HepG2 (cell line): ENCODE results near the gene ZSCAN31. TPM values are rescaled to one million over a fixed set of nuclear protein-coding genes. Genes with fewer than 3 reads are reported as not detected.
A peak's percentile ranks its signal among the peaks of the same experiment; 100 is the strongest.

ENCODE experiments used
- ATF7 ChIP-seq, 2 experiments: fragments of 450-650 bp in 1 of 2; sonication (generic) in 1 of 2; formaldehyde crosslinking in 1 of 2; IDR thresholded peaks; 2 replicates each; pipeline versions ENCODE4 v1.4.0 to v1.6.1; 2016 to 2020; ENCODE audit warnings: antibody characterized with exemption in 1 of 2, mild to moderate bottlenecking in 1 of 2, missing genetic modification reagents in 1 of 2
- ELF1 ChIP-seq: sonication (generic); formaldehyde crosslinking; IDR thresholded peaks from 2 replicates; pipeline ENCODE4 v1.4.0; 2020; ENCODE audit warnings: missing genetic modification reagents
- GFI1 ChIP-seq: sonication (generic); formaldehyde crosslinking; IDR thresholded peaks from 2 replicates; pipeline ENCODE4 v1.5.0; 2020; ENCODE audit warnings: missing genetic modification reagents, mild to moderate bottlenecking, borderline replicate concordance
- KLF6 ChIP-seq: IDR thresholded peaks from 2 replicates; pipeline ENCODE4 v1.8.0; 2016; ENCODE audit warnings: missing biosample characterization, missing genetic modification reagents
- NR2F6 ChIP-seq, 2 experiments: IDR thresholded peaks; 2 replicates each; pipeline ENCODE4 v1.6.1; 2016; ENCODE audit warnings: antibody characterized with exemption in 1 of 2, mild to moderate bottlenecking in 1 of 2
- PITX1 ChIP-seq: sonication (generic); formaldehyde crosslinking; IDR thresholded peaks from 2 replicates; pipeline ENCODE4 v1.5.1; 2020; ENCODE audit warnings: mild to moderate bottlenecking, missing genetic modification reagents
- ZC3H4 ChIP-seq: sonication (generic); formaldehyde crosslinking; IDR thresholded peaks from 2 replicates; pipeline ENCODE4 v1.4.0; 2020; ENCODE audit warnings: missing genetic modification reagents, borderline replicate concordance
- ZKSCAN8 ChIP-seq: IDR thresholded peaks from 2 replicates; pipeline ENCODE4 v1.6.1; 2016; ENCODE audit warnings: borderline replicate concordance, missing genetic modification reagents, missing compliant biosample characterization
- ZNF136 ChIP-seq: sonication (generic); formaldehyde crosslinking; IDR thresholded peaks from 2 replicates; pipeline ENCODE4 v1.8.1; 2022; ENCODE audit warnings: low read depth, mild to moderate bottlenecking, moderate library complexity, missing genetic modification reagents
- ZNF205 ChIP-seq: IDR thresholded peaks from 2 replicates; pipeline ENCODE4 v1.6.1; 2018; ENCODE audit warnings: missing biosample characterization, missing genetic modification reagents
- ZNF234 ChIP-seq: sonication (generic); formaldehyde crosslinking; conservative IDR thresholded peaks from 2 replicates; pipeline ENCODE4 v1.5.1; 2020; ENCODE audit warnings: mild to moderate bottlenecking, missing genetic modification reagents
- ZNF264 ChIP-seq: sonication (generic); formaldehyde crosslinking; IDR thresholded peaks from 2 replicates; pipeline ENCODE4 v1.4.0; 2020; ENCODE audit warnings: missing genetic modification reagents
- ZNF3 ChIP-seq: IDR thresholded peaks from 2 replicates; pipeline ENCODE4 v1.7.0; 2017; ENCODE audit warnings: inconsistent platforms
- ZNF326 ChIP-seq: sonication (generic); formaldehyde crosslinking; IDR thresholded peaks from 2 replicates; pipeline ENCODE4 v1.4.0; 2020; ENCODE audit warnings: missing genetic modification reagents, borderline replicate concordance
- ZNF333 ChIP-seq: sonication (generic); formaldehyde crosslinking; IDR thresholded peaks from 2 replicates; pipeline ENCODE4 v1.4.0; 2020; ENCODE audit warnings: mild to moderate bottlenecking, missing genetic modification reagents, borderline replicate concordance
- ZNF703 ChIP-seq: sonication (generic); formaldehyde crosslinking; IDR thresholded peaks from 2 replicates; pipeline ENCODE4 v1.5.1; 2020; ENCODE audit warnings: missing genetic modification reagents, mild to moderate bottlenecking, moderate library complexity, borderline replicate concordance
- ZNF781 ChIP-seq: sonication (generic); formaldehyde crosslinking; IDR thresholded peaks from 2 replicates; pipeline ENCODE4 v1.5.1; 2020; ENCODE audit warnings: borderline replicate concordance, mild to moderate bottlenecking, missing genetic modification reagents; ENCODE audit errors: not compliant biosample characterization
- polyA plus RNA-seq, 8 experiments: library from polyadenylated mRNA; depleted of rRNA in 3 of 8; stranded (reverse) in 7 of 8; unstranded in 1 of 8; fragments of >200 nt; fragmentation: Illumina TruSeq in 4 of 8; extraction: Trizol in 4 of 8; gene quantifications; 2 replicates each; pipeline versions ENCODE4 v1.2.1 to v1.2.3, GENCODE V29; 2011 to 2016; ENCODE audit warnings: low read depth in 4 of 8, missing spikeins in 1 of 8, mixed read lengths in 1 of 8; ENCODE audit not compliant: insufficient read depth in 1 of 8
- total RNA-seq, 5 experiments: library from RNA; depleted of rRNA; stranded (reverse); fragments of >200 nt; fragmentation: Illumina TruSeq; extraction: Trizol; gene quantifications; 2 replicates each; pipeline ENCODE4 v1.2.3, GENCODE V29; 2016; ENCODE audit warnings: low read depth in 1 of 5
- TF ChIP-seq, protein P1 (sequence below): sonication (generic); formaldehyde crosslinking; IDR thresholded peaks from 2 replicates; pipeline ENCODE4 v1.4.0; 2020; ENCODE audit warnings: mild to moderate bottlenecking, missing genetic modification reagents
- TF ChIP-seq, protein P2 (sequence below): IDR thresholded peaks from 2 replicates; pipeline ENCODE4 v1.6.1; 2016; ENCODE audit warnings: low read depth, control low read depth
- TF ChIP-seq, protein P3 (sequence below): sonication (generic); formaldehyde crosslinking; conservative IDR thresholded peaks from 2 replicates; pipeline ENCODE4 v1.8.1; 2023; ENCODE audit warnings: missing genetic modification reagents
- TF ChIP-seq, protein P4 (sequence below): sonication (generic); formaldehyde crosslinking; IDR thresholded peaks from 2 replicates; pipeline ENCODE4 v1.4.0; 2020; ENCODE audit warnings: mild to moderate bottlenecking, missing genetic modification reagents
- TF ChIP-seq, protein P5 (sequence below): sonication (generic); formaldehyde crosslinking; conservative IDR thresholded peaks from 2 replicates; pipeline ENCODE4 v1.8.0; 2022; ENCODE audit warnings: mild to moderate bottlenecking, moderate library complexity, missing genetic modification reagents

The ZSCAN31 gene
- total and polyA plus RNA-seq, 2 of the 13 experiments (the other 11 are each of a cell fraction or from before 2014, with no cell fraction given): 5.3 to 6.2 TPM

DNA sequence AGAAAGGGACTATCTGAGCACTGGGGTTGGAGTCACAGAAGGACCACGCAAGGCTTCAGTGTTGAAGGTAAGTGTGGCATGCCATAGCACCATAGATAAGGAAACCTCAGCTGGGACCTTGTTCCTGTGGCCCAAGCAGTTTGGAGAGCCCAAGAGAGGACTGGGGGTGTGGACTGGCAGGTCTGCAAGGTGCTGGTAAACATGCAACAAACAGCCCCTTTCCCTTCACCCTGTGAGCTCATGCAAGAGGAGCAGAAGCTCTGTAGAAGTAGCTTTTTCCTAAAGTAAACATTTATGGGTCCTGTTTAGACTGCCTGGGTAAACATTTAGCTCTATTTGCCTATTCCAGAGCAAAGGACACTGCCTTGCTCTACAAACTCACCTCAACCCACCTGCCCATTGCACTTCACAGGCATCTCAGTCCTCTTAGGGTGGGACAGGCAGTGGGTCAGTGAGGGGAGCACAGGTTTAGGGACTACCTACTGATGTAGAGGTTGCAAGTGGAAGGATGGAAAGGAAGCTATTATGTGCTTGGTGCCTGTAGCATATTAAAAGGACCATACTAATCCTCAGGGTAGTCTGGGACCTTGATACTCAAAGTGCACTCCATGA, 12.0 kb downstream of the ZSCAN31 start (continued):
- TF ChIP-seq, protein P1, sequence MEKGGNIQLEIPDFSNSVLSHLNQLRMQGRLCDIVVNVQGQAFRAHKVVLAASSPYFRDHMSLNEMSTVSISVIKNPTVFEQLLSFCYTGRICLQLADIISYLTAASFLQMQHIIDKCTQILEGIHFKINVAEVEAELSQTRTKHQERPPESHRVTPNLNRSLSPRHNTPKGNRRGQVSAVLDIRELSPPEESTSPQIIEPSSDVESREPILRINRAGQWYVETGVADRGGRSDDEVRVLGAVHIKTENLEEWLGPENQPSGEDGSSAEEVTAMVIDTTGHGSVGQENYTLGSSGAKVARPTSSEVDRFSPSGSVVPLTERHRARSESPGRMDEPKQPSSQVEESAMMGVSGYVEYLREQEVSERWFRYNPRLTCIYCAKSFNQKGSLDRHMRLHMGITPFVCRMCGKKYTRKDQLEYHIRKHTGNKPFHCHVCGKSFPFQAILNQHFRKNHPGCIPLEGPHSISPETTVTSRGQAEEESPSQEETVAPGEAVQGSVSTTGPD: 0 out of 2 replicates have a peak, but pooled peaks have one; percentile 53
- TF ChIP-seq GFI1 (CRISPR knock-in tag) (0 out of 2 replicates have a peak, but pooled peaks have one; percentile 60), ZNF3 (CRISPR knock-in tag) (no peak), ZNF234 (no peak), ZNF205 (CRISPR knock-in tag) (peak; percentile 59; the same call in 1 of the 2 replicates), PITX1 (CRISPR knock-in tag) (peak; percentile 52; the same call in 1 of the 2 replicates), ZNF264 (CRISPR knock-in tag) (peak; percentile 71; the same call in 1 of the 2 replicates), KLF6 (CRISPR knock-in tag) (peak; percentile 70; the same call in 1 of the 2 replicates), ZNF326 (CRISPR knock-in tag) (no peak), NR2F6 (IDR thresholded peaks at IDR 0.05) (no peak), NR2F6 (CRISPR knock-in tag; IDR thresholded peaks at IDR 0.05) (0 out of 2 replicates have a peak, but pooled peaks have one; percentile 8), ZNF136 (CRISPR knock-in tag) (0 out of 2 replicates have a peak, but pooled peaks have one; percentile 46), ZNF781 (CRISPR knock-in tag) (no peak), ZC3H4 (CRISPR knock-in tag) (no peak), ZNF703 (CRISPR knock-in tag) (no peak), ZKSCAN8 (peak; percentile 63; the same call in 1 of the 2 replicates), ELF1 (CRISPR knock-in tag) (peak; percentile 11; the same call in 1 of the 2 replicates), ATF7 (IDR thresholded peaks at IDR 0.05) (no peak), ATF7 (CRISPR knock-in tag; IDR thresholded peaks at IDR 0.05) (0 out of 2 replicates have a peak, but pooled peaks have one; percentile 50), ZNF333 (no peak)
- TF ChIP-seq, protein P2, sequence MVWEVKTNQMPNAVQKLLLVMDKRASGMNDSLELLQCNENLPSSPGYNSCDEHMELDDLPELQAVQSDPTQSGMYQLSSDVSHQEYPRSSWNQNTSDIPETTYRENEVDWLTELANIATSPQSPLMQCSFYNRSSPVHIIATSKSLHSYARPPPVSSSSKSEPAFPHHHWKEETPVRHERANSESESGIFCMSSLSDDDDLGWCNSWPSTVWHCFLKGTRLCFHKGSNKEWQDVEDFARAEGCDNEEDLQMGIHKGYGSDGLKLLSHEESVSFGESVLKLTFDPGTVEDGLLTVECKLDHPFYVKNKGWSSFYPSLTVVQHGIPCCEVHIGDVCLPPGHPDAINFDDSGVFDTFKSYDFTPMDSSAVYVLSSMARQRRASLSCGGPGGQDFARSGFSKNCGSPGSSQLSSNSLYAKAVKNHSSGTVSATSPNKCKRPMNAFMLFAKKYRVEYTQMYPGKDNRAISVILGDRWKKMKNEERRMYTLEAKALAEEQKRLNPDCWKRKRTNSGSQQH (CRISPR knock-in tag): 0 out of 2 replicates have a peak, but pooled peaks have one; percentile 26
- TF ChIP-seq, protein P3, sequence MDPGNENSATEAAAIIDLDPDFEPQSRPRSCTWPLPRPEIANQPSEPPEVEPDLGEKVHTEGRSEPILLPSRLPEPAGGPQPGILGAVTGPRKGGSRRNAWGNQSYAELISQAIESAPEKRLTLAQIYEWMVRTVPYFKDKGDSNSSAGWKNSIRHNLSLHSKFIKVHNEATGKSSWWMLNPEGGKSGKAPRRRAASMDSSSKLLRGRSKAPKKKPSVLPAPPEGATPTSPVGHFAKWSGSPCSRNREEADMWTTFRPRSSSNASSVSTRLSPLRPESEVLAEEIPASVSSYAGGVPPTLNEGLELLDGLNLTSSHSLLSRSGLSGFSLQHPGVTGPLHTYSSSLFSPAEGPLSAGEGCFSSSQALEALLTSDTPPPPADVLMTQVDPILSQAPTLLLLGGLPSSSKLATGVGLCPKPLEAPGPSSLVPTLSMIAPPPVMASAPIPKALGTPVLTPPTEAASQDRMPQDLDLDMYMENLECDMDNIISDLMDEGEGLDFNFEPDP (CRISPR knock-in tag): no peak
- TF ChIP-seq, protein P4, sequence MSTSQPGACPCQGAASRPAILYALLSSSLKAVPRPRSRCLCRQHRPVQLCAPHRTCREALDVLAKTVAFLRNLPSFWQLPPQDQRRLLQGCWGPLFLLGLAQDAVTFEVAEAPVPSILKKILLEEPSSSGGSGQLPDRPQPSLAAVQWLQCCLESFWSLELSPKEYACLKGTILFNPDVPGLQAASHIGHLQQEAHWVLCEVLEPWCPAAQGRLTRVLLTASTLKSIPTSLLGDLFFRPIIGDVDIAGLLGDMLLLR (CRISPR knock-in tag): no peak
- TF ChIP-seq, protein P5, sequence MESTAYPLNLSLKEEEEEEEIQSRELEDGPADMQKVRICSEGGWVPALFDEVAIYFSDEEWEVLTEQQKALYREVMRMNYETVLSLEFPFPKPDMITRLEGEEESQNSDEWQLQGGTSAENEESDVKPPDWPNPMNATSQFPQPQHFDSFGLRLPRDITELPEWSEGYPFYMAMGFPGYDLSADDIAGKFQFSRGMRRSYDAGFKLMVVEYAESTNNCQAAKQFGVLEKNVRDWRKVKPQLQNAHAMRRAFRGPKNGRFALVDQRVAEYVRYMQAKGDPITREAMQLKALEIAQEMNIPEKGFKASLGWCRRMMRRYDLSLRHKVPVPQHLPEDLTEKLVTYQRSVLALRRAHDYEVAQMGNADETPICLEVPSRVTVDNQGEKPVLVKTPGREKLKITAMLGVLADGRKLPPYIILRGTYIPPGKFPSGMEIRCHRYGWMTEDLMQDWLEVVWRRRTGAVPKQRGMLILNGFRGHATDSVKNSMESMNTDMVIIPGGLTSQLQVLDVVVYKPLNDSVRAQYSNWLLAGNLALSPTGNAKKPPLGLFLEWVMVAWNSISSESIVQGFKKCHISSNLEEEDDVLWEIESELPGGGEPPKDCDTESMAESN (CRISPR knock-in tag): peak; percentile 51; the same call in 1 of the 2 replicates
